Ovary (tissue), 9 donors: Measurements from ENCODE around the gene SLC45A3. TPM values are rescaled to one million over a fixed set of nuclear protein-coding genes. Genes with fewer than 3 reads are reported as not detected.
A peak's percentile ranks its signal among the peaks of the same experiment; 100 is the strongest.

Source experiments
- DNase-seq, 5 donors: peaks; one replicate each; pipeline ENCODE4 v3.0.0-alpha.2; 2019 to 2020
- H3K27ac ChIP-seq, 2 donors: fragments of 200-600 bp; one replicate each; pipeline versions ENCODE4 v1.5.1 to v1.8.0; 2019 to 2022
- H3K27me3 ChIP-seq: fragments of 200-600 bp; one replicate; pipeline ENCODE4 v1.8.0; 2022
- H3K36me3 ChIP-seq: fragments of 200-600 bp; sonication (generic); one replicate; pipeline ENCODE4 v1.5.1; 2019
- H3K4me1 ChIP-seq: one replicate; pipeline ENCODE4 v1.8.1; 2013; ENCODE audit warnings: mild to moderate bottlenecking, moderate library complexity; ENCODE audit not compliant: insufficient read depth
- H3K4me3 ChIP-seq: fragments of 200-600 bp; sonication (generic); one replicate; pipeline ENCODE4 v1.5.1; 2017
- H3K9me3 ChIP-seq, 2 donors: fragments of 200-600 bp in 1 of 2; sonication (generic) in 1 of 2; one replicate each; pipeline versions ENCODE4 v1.5.1 to v1.8.1; 2013 to 2019; ENCODE audit warnings: mild to moderate bottlenecking in 1 of 2, moderate library complexity in 1 of 2
- CTCF ChIP-seq, 3 donors: fragments of 450-650 bp in 2 of 3; fragments of 200-600 bp in 1 of 3; IDR thresholded peaks; one replicate each; pipeline versions ENCODE4 v1.5.1 to v1.8.0; 2016 to 2022; ENCODE audit warnings: antibody characterized with exemption in 3 of 3, mild to moderate bottlenecking in 1 of 3
- EP300 ChIP-seq: sonication (generic); formaldehyde crosslinking; IDR thresholded peaks from one replicate; pipeline ENCODE4 v1.6.1; 2017; ENCODE audit warnings: antibody characterized with exemption
- POLR2A ChIP-seq: fragments of 450-650 bp; IDR thresholded peaks from one replicate; pipeline ENCODE4 v1.6.1; 2017; ENCODE audit warnings: antibody characterized with exemption, mild to moderate bottlenecking, moderate library complexity
- WGBS, 3 donors: extraction: QIAGEN DNeasy Blood & Tissue Kit in 1 of 3; methylation state at CpG; one replicate each; pipeline versions ENCODE4 v1.1.5 to v1.1.7; 2013 to 2017; 5-methylcytosine and 5-hydroxymethylcytosine counted together
- intact Hi-C, 4 donors: fragments of 100-400 bp; cut with DNase I; formaldehyde crosslinking; loops; one replicate each; pipeline versions ENCODE4 v1.11.0 to v1.15.1; 2022 to 2023
- polyA plus RNA-seq, 2 donors: library from polyadenylated mRNA; stranded (reverse); fragments of 200-250 nt in 1 of 2; fragments of 350-450 nt in 1 of 2; fragmentation: Illumina TruSeq in 1 of 2; extraction: RNeasy Lipid Tissue Mini Kit (QIAGEN cat#74804) in 1 of 2; gene quantifications; one replicate each; pipeline ENCODE4 v1.2.3, GENCODE V29; 2013 to 2014
- total RNA-seq, 7 donors: library from RNA; depleted of rRNA in 2 of 7; stranded (reverse); fragments of >200 nt in 2 of 7; fragmentation: NEBNext Ultra II Directional in 3 of 7; extraction: Animal tissue kit (Norgen Biotek cat#: 25700) in 3 of 7; gene quantifications; one replicate each; pipeline versions ENCODE4 v1.1.0 to v1.2.4, GENCODE V29; 2016 to 2023
- donor health status: DM: no; HTN: no; CAD: no; lungs with moderate emphysema.
- donor health status: DM: no; HTN: no; CAD: no.
- donor health status: Bipolar disorder and iron deficiency.
- donor health status: DM: yes; HTN: yes; CAD: no.
- donor health status: DM: no; HTN: no; CAD: no.
- donor health status: DM: yes; HTN: yes; CAD: no.

Gene SLC45A3
- total and polyA plus RNA-seq, 9 donors, result 1.5 to 9.5 (median 5.1) TPM

DNA sequence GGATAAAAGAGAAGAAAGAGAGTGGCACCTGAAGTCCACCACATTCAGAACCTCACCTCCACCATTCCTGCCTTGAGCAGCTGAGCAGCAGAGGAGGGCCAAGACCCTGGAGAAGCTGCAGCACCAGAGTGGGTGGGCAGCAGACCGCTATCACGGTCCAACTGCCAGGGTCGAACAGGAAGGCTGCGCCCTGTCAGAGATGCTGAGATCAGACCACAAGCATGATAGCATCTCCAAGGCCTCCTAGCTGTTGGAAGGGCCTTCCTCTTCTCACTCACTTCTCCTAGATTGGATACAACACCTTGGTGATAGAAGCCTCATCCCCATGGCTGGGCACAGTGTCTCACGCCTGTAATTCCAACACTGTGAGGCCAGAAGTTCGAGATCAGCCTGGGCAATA is 12.1 kb upstream of the SLC45A3 start:
- WGBS, 3 donors, result 93 to 97% (median 94%) methylated on average over 6 of the region's 6 CpGs
- intact Hi-C loops, result no loop called here
- no peaks in the 10 kb centered on the region for H3K4me1 ChIP-seq

DNA sequence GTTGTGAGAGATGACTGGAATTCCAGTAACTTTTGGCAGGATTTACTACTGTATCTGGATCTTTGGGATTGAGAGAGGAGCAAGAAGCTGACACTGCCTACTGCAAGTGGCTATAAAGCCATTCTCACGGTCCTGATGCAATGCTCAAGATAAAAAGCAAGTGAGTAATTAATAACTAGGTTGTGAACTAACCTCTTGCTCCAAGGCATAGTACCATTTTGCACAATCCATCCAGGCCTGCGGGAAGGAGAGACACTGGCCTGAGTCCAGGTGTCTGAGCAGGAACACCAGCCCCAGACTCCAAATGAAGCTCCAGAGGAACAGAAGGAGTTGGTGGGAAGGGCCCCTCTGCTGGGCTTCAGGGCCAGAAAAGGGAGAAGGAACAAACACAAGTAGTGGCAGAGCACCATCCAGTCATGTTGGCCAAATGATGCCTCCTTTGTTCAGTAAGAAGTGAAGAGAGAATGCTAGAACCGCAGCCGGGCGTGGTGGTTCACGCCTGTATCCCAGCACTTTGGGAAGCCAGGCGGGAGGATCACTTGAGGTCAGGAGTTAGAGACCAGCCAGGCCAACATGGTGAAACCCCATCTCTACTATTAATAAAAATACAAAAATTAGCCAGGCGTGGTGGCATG is 9.9 kb upstream of the SLC45A3 start:
- TF ChIP-seq CTCF (IDR thresholded peaks at IDR 0.05), result no peak
- no peak for TF ChIP-seq POLR2A
- TF ChIP-seq EP300, result no peak
- intact Hi-C loops, result no loop called here
- 80 to 82% (median 81%) methylated on average over 8 of the region's 8 CpGs for WGBS, 3 donors

More for the DNA sequence above, 12.1 kb upstream of the SLC45A3 start:
- H3K27ac ChIP-seq, result no peak overlapping the region
- H3K4me3 ChIP-seq, result no peak overlapping the region
- TF ChIP-seq CTCF (IDR thresholded peaks at IDR 0.05) (no peak), POLR2A (no peak), EP300 (no peak)
- no peaks in the 10 kb centered on the region for H3K27me3 ChIP-seq
- no peak for DNase-seq
- no peaks in the 10 kb centered on the region for H3K36me3 ChIP-seq
- H3K9me3 ChIP-seq, result no peaks in the 10 kb centered on the region

GRCh38 chr1:205689479-205689878 is 9.2 kb upstream of the SLC45A3 start:
- Histone ChIP-seq H3K36me3 (no peaks in the 10 kb centered on the region), H3K4me1 (no peaks in the 10 kb centered on the region), H3K4me3 (no peak overlapping the region), H3K27ac (no peak overlapping the region), H3K27me3 (no peaks in the 10 kb centered on the region), H3K9me3 (no peaks in the 10 kb centered on the region)
- TF ChIP-seq EP300, result no peak
- no peak for TF ChIP-seq POLR2A
- no peak for TF ChIP-seq CTCF (IDR thresholded peaks at IDR 0.05)
- WGBS, 3 donors, result 92 to 95% (median 93%) methylated on average over 5 of the region's 5 CpGs
- no peak for DNase-seq
- intact Hi-C loops, result no loop called here

More for the DNA sequence above, 9.9 kb upstream of the SLC45A3 start:
- peak in 1 of 5 donors; percentile 10 for DNase-seq
- Histone ChIP-seq H3K27me3 (no peaks in the 10 kb centered on the region), H3K9me3 (no peaks in the 10 kb centered on the region), H3K36me3 (no peaks in the 10 kb centered on the region), H3K27ac (no peak overlapping the region), H3K4me3 (no peak overlapping the region), H3K4me1 (no peaks in the 10 kb centered on the region)

DNA sequence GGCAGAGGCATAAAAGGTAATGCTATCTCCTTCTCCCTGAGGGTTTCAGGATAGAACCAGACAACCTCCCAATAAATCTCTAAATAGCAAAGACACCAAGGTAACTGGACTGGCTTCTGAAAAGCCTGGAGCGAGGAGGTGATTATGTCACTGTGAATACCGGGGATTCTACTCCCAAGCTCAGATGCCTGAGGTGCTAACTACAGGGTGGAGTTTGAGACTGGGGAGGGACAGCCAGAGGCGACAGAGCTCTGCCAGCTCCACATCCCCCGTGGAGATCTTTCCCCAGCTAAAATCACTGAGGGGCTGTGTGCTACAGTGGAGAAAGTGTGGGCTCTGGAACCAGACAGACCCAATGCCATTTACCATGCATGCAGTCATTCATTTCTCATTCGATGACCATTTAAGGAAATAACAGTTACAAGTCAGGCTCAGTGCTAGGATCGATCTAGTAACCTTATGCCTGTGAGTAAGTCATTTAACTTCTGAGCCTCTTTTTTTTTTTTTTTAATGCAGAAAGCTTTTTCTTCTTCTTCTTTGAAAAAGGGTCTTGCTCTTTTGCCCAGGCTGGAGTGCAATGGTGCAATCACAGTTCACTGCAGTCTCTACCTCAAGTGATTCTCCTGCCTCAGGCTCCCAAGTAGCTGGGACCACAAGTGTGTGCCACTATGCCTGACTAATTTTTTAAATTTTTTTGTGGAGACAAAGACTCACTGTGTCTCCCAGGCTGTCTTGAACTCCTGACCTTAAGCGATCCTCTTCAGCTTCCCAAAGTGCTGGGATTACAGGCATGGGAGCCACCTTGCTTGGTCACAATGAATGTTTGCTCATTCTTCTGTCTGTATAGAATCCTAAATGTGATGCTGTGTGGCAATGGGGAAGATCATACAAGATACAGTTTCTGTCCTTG is 8.1 kb upstream of the SLC45A3 start:
- H3K4me1 ChIP-seq, result no peaks in the 10 kb centered on the region
- intact Hi-C loops, result no loop called here
- no peaks in the 10 kb centered on the region for H3K27me3 ChIP-seq
- no peak overlapping the region for H3K27ac ChIP-seq
- no peaks in the 10 kb centered on the region for H3K36me3 ChIP-seq
- H3K9me3 ChIP-seq, result no peaks in the 10 kb centered on the region
- WGBS, 3 donors, result 74 to 81% (median 77%) methylated on average over 7 of the region's 7 CpGs
- H3K4me3 ChIP-seq, result no peak overlapping the region
- no peak for DNase-seq
- no peak for TF ChIP-seq EP300
- no peak for TF ChIP-seq CTCF (IDR thresholded peaks at IDR 0.05)
- TF ChIP-seq POLR2A, result no peak
